ENCODE data around the gene ELFN1. TPM values are rescaled to one million over a fixed set of nuclear protein-coding genes. Genes with fewer than 3 reads are reported as not detected.

Gene ELFN1
- total RNA-seq, 1 donor from 2014 or later, result 4.3 TPM

DNA sequence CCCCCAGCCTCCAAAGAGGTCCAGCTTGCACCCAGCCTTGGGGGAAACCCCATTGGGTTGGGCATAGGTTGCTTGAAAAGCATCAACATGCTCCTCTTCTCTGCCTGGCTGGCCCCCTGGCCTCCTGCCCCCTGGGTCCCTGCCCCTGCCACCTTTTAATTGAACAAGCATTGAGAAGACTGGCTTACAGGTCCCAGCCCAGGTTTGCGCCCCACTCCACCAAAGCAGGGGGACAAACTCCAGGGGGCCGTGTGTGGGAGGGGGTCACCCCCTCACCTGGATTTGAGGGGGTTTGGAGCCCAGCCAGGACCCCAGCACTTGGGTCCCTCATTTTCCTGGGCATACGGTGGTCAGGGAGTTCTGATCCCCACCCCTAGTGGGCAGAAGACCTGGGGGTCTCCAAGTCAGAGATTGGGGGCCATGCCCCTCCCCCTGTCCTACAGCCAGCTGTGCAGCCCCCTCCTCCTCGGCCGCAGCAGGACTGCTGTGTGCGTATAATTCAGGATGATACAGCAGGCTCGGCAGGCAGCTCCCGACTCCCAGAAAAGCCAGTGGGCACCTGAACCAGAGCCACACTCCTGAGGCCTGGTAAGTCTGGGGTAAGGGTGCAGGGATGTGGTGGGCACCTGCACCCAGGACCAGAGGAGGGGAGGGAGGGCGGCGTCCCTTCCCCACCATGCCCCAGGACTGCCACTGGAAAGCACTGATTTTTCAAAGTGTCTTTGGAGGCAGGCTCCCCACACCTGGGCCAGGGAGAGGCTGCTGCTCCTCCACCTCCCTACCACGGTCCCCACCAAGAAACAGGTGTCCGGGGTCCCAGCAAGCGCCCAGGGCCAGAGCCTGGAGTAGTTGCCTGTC lies 1.7 kb downstream of the ELFN1 start:
- ATAC-seq, result no peak
- Histone ChIP-seq H3K4me1 (peaks cover 15% of the 10 kb centered on the region), H3K27ac (no peak overlapping the region), H3K9me3 (no peaks in the 10 kb centered on the region), H3K4me3 (no peak overlapping the region), H3K27me3 (peaks cover 83% of the 10 kb centered on the region), H3K36me3 (no peaks in the 10 kb centered on the region)
- TF ChIP-seq, protein P1, sequence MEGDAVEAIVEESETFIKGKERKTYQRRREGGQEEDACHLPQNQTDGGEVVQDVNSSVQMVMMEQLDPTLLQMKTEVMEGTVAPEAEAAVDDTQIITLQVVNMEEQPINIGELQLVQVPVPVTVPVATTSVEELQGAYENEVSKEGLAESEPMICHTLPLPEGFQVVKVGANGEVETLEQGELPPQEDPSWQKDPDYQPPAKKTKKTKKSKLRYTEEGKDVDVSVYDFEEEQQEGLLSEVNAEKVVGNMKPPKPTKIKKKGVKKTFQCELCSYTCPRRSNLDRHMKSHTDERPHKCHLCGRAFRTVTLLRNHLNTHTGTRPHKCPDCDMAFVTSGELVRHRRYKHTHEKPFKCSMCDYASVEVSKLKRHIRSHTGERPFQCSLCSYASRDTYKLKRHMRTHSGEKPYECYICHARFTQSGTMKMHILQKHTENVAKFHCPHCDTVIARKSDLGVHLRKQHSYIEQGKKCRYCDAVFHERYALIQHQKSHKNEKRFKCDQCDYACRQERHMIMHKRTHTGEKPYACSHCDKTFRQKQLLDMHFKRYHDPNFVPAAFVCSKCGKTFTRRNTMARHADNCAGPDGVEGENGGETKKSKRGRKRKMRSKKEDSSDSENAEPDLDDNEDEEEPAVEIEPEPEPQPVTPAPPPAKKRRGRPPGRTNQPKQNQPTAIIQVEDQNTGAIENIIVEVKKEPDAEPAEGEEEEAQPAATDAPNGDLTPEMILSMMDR (IDR thresholded peaks at IDR 0.05), result no peak
- DNase-seq, result peak; percentile 54
- intact Hi-C loops (cut with DNase I), result no loop called here

GRCh38 chr7:1672851-1673486 lies 2.9 kb downstream of the ELFN1 start:
- DNase-seq (no peak), ATAC-seq (no peak)
- Histone ChIP-seq H3K27me3 (peaks cover 74% of the 10 kb centered on the region), H3K36me3 (no peaks in the 10 kb centered on the region), H3K9me3 (no peaks in the 10 kb centered on the region), H3K4me1 (peaks cover 8% of the 10 kb centered on the region), H3K4me3 (no peak overlapping the region), H3K27ac (no peak overlapping the region)
- TF ChIP-seq, protein P1 (IDR thresholded peaks at IDR 0.05), result no peak
- intact Hi-C loops (cut with DNase I), result no loop called here

- peak; percentile 41 for DNase-seq
- no peak overlapping the region for H3K4me3 ChIP-seq
- TF ChIP-seq, protein P1 (IDR thresholded peaks at IDR 0.05), result no peak
- intact Hi-C loops (cut with DNase I), result no loop called here
- no peak overlapping the region for H3K27ac ChIP-seq
- no peaks in the 10 kb centered on the region for H3K36me3 ChIP-seq
- no peaks in the 10 kb centered on the region for H3K9me3 ChIP-seq
- ATAC-seq, result no peak
- H3K27me3 ChIP-seq, result peaks cover 67% of the 10 kb centered on the region
- peaks cover 8% of the 10 kb centered on the region for H3K4me1 ChIP-seq
These were observed 3.6 kb downstream of the ELFN1 start for GRCh38 chr7:1673581-1674118.

DNA sequence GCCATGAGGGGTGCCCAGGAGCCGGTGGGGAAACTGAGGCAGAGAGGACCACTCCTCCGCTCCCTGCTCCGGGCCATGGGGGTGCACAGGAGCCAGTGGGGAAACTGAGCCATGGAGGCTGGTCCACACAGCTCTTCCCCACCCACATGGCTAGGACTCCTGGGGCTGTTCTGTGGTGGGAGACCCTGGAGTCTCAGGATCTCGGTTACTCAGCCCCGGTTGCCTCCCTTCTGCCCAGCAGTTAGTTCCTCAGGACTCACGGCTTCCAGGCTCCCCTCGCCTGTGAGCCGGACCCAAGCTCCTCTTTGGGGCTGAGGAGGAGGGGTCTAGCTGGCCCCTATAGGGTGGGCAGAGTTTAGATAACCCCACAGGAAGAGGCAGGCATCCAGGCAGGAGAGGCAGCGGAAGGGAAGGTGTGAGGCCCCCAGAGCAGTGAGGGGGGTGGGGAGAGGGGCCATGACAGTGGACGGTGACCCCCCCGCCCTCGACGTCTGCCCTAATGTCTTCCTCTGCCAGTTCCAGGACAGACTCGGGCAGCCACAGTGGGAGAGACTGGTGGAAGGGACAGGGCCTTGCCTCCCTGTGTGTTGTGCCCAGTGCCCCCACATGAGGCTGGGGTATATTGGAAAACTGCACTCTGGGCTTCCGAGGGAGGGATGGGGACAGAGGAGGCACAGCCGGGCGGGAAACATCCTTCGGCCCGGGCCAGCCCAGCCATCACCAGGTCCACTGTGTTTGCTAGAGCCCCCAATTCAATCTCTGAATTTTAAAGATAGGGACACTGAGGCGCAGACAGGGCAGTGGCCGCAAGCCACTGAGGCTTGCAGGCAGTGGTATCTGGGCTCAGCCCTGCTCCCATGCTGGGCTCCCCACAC lies 4.3 kb downstream of the ELFN1 start:
- no peak for ATAC-seq
- Histone ChIP-seq H3K4me3 (no peak overlapping the region), H3K4me1 (peaks cover 7% of the 10 kb centered on the region), H3K36me3 (no peaks in the 10 kb centered on the region), H3K27ac (no peak overlapping the region), H3K9me3 (no peaks in the 10 kb centered on the region), H3K27me3 (peaks cover 63% of the 10 kb centered on the region)
- DNase-seq, result peak; percentile 40
- intact Hi-C loops (cut with DNase I), result no loop called here
- TF ChIP-seq, protein P1 (IDR thresholded peaks at IDR 0.05), result no peak

DNA sequence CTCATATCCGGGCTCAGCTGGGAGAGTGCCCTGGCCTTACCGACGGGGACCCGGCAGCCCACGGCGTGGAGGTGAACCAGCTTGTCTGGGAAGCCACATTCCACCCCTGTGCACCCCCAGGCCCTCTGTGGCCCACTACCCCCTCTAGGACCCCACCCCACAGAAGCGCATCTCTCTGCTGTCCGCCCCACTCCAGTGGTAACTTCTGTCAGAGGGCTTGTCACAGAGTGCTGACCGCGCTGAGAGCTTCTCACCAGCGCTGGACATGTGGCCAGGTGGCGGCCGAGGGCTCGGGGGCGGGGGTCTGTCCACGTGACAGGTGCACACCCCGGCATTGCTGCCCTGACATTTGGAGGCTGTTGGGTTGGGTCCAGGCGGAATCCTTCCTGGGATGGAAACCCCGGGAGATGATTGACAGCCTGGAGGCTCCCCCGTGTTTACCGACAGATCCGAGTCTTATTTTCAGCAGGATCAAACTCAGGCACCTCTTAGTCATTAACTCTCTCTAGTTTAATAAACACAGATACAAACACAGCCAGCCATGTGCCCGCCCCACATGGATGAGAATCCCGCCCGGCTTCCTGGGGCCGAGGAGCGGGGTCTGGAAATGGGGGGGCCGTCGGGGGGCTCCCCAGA lies 5.1 kb downstream of the ELFN1 start:
- H3K9me3 ChIP-seq, result no peaks in the 10 kb centered on the region
- peaks cover 4% of the 10 kb centered on the region for H3K4me1 ChIP-seq
- no peak overlapping the region for H3K27ac ChIP-seq
- no peaks in the 10 kb centered on the region for H3K36me3 ChIP-seq
- intact Hi-C loops (cut with DNase I), result no loop called here
- H3K27me3 ChIP-seq, result peaks cover 61% of the 10 kb centered on the region
- ATAC-seq (no peak), DNase-seq (peak; percentile 53)
- TF ChIP-seq, protein P1 (IDR thresholded peaks at IDR 0.05), result no peak
- no peak overlapping the region for H3K4me3 ChIP-seq
